Measurements from ENCODE around the gene ARID3B. TPM values are rescaled to one million over a fixed set of nuclear protein-coding genes. Genes with fewer than 3 reads are reported as not detected.

ARID3B gene
- total and polyA plus RNA-seq, 2 of the 13 experiments (the other 11 are each of a cell fraction or from before 2014, with no cell fraction given) = 5.3 to 12.8 TPM

GRCh38 chr15:74545776-74546656, 5.0 kb downstream of the ARID3B start (continued):
- TF ChIP-seq, protein P1, sequence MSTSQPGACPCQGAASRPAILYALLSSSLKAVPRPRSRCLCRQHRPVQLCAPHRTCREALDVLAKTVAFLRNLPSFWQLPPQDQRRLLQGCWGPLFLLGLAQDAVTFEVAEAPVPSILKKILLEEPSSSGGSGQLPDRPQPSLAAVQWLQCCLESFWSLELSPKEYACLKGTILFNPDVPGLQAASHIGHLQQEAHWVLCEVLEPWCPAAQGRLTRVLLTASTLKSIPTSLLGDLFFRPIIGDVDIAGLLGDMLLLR (CRISPR knock-in tag; IDR thresholded peaks at IDR 0.05) = peak; percentile 61
- TF ChIP-seq, protein P2, sequence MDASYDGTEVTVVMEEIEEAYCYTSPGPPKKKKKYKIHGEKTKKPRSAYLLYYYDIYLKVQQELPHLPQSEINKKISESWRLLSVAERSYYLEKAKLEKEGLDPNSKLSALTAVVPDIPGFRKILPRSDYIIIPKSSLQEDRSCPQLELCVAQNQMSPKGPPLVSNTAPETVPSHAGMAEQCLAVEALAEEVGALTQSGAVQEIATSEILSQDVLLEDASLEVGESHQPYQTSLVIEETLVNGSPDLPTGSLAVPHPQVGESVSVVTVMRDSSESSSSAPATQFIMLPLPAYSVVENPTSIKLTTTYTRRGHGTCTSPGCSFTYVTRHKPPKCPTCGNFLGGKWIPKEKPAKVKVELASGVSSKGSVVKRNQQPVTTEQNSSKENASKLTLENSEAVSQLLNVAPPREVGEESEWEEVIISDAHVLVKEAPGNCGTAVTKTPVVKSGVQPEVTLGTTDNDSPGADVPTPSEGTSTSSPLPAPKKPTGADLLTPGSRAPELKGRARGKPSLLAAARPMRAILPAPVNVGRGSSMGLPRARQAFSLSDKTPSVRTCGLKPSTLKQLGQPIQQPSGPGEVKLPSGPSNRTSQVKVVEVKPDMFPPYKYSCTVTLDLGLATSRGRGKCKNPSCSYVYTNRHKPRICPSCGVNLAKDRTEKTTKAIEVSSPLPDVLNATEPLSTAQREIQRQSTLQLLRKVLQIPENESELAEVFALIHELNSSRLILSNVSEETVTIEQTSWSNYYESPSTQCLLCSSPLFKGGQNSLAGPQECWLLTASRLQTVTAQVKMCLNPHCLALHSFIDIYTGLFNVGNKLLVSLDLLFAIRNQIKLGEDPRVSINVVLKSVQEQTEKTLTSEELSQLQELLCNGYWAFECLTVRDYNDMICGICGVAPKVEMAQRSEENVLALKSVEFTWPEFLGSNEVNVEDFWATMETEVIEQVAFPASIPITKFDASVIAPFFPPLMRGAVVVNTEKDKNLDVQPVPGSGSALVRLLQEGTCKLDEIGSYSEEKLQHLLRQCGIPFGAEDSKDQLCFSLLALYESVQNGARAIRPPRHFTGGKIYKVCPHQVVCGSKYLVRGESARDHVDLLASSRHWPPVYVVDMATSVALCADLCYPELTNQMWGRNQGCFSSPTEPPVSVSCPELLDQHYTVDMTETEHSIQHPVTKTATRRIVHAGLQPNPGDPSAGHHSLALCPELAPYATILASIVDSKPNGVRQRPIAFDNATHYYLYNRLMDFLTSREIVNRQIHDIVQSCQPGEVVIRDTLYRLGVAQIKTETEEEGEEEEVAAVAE (CRISPR knock-in tag; IDR thresholded peaks at IDR 0.05; ENCODE audit: borderline replicate concordance) = peak; percentile 90
- peak; percentile 82 for TF ChIP-seq GATAD2A (CRISPR knock-in tag; IDR thresholded peaks at IDR 0.05)
- TF ChIP-seq ZNF333 (CRISPR knock-in tag; IDR thresholded peaks at IDR 0.05; ENCODE audit: borderline replicate concordance) = peak; percentile 62; the same call in 1 of the 2 replicates
- no peak; the same call in 1 of the 2 replicates for TF ChIP-seq ZNF629 (CRISPR knock-in tag; conservative IDR thresholded peaks at IDR 0.05)
- peak; percentile 92; the same call in 1 of the 2 replicates for TF ChIP-seq ZNF350 (CRISPR knock-in tag; IDR thresholded peaks at IDR 0.05; ENCODE audit: borderline replicate concordance, low read depth)
- no peak for TF ChIP-seq PRPF4 (IDR thresholded peaks at IDR 0.05; ENCODE audit: low read depth, low read length, poor library complexity, severe bottlenecking)
- peak; percentile 74 for TF ChIP-seq ZNF274 (CRISPR knock-in tag; IDR thresholded peaks at IDR 0.05)
- no peak for TF ChIP-seq EEA1 (CRISPR knock-in tag; IDR thresholded peaks at IDR 0.05; ENCODE audit: borderline replicate concordance)
- peak; percentile 70 for TF ChIP-seq RBM39 (IDR thresholded peaks at IDR 0.05; ENCODE audit: low read depth, low read length, poor library complexity, severe bottlenecking)
- TF ChIP-seq ZNF460 (CRISPR knock-in tag; IDR thresholded peaks at IDR 0.05; ENCODE audit: borderline replicate concordance) = no peak
- TF ChIP-seq CC2D1A (CRISPR knock-in tag; IDR thresholded peaks at IDR 0.05) = no peak
- peak; percentile 32; the same call in 1 of the 2 replicates for TF ChIP-seq ZSCAN20 (CRISPR knock-in tag; IDR thresholded peaks at IDR 0.05; ENCODE audit: borderline replicate concordance)
- TF ChIP-seq RNF2 (conservative IDR thresholded peaks at IDR 0.05; ENCODE audit: low read depth) = peak; percentile 84
- peak; percentile 99 for TF ChIP-seq RXRA (CRISPR knock-in tag; IDR thresholded peaks at IDR 0.05)
- TF ChIP-seq LBX2 (CRISPR knock-in tag; IDR thresholded peaks at IDR 0.05; ENCODE audit: borderline replicate concordance) = no peak
- TF ChIP-seq YY1 (IDR thresholded peaks at IDR 0.05; ENCODE audit: insufficient read depth, insufficient replicate concordance, low read depth, low read length) = peak; percentile 53
- peak; percentile 97 for TF ChIP-seq ZNF609 (CRISPR knock-in tag; IDR thresholded peaks at IDR 0.05; ENCODE audit: borderline replicate concordance)

All from HepG2 (cell line).